Colonic mucosa (tissue), 4 donors: ENCODE measurements around the gene ADCY9. TPM values are rescaled to one million over a fixed set of nuclear protein-coding genes. Genes with fewer than 3 reads are reported as not detected.
"Not testable (repeated sequence)": the region's sequence is repeated elsewhere in the genome, so short reads cannot be mapped to it uniquely, and the experiment has no call there.

Experiments used
- DNase-seq: peaks from one replicate; pipeline ENCODE4 v3.0.0-alpha.2; 2020
- H3K27ac ChIP-seq: fragments of 200-600 bp; one replicate; pipeline ENCODE4 v1.8.0; 2021
- H3K27me3 ChIP-seq: fragments of 200-600 bp; one replicate; pipeline ENCODE4 v1.8.0; 2021
- H3K36me3 ChIP-seq: fragments of 200-600 bp; one replicate; pipeline ENCODE4 v1.8.0; 2021
- H3K4me1 ChIP-seq: fragments of 200-600 bp; one replicate; pipeline ENCODE4 v1.8.0; 2021; ENCODE audit warnings: mild to moderate bottlenecking
- H3K4me3 ChIP-seq: fragments of 200-600 bp; one replicate; pipeline ENCODE4 v1.8.0; 2021
- H3K9ac ChIP-seq, 2 donors: one replicate each; pipeline ENCODE4 v1.7.0; 2013; ENCODE audit warnings: control low read depth in 2 of 2, low read depth in 2 of 2, low read length in 2 of 2
- H3K9me3 ChIP-seq: fragments of 200-600 bp; one replicate; pipeline ENCODE4 v1.8.0; 2021
- CTCF ChIP-seq: fragments of 200-600 bp; IDR thresholded peaks from one replicate; pipeline ENCODE4 v1.8.0; 2022; ENCODE audit warnings: antibody characterized with exemption, mild to moderate bottlenecking
- intact Hi-C: fragments of 100-400 bp; cut with DNase I; formaldehyde crosslinking; loops from one replicate; pipeline ENCODE4 v1.14.1; 2022
- total RNA-seq, 2 donors: library from RNA; stranded (reverse); fragmentation: NEBNext Ultra II Directional in 1 of 2; extraction: Animal tissue kit (Norgen Biotek cat#: 25700) in 1 of 2; gene quantifications; one replicate each; pipeline ENCODE4 v1.2.1, GENCODE V29; 2021
- donor health status: healthy.
- donor health status: DM: no; HTN: no; CAD: no.
- donor health status: DM: no; HTN: no; CAD: no.

Gene ADCY9
- total RNA-seq, 2 donors from 2014 or later: 23.8 to 25.6 TPM

- Histone ChIP-seq H3K27ac (peak overlapping the region; percentile 44), H3K27me3 (no peaks in the 10 kb centered on the region), H3K9me3 (no peaks in the 10 kb centered on the region), H3K4me1 (no peaks in the 10 kb centered on the region), H3K9ac (peak overlapping the region in 1 of 2 donors; percentile 4), H3K4me3 (no peak overlapping the region), H3K36me3 (no peaks in the 10 kb centered on the region)
- TF ChIP-seq CTCF: no peak
- no peak for DNase-seq
- intact Hi-C loops: no loop called here
Measured at GRCh38 chr16:3949946-3950342, 166.3 kb downstream of the ADCY9 start.

GRCh38 chr16:3949287-3949686, 167.0 kb downstream of the ADCY9 start:
- no peaks in the 10 kb centered on the region for H3K36me3 ChIP-seq
- no peak overlapping the region for H3K27ac ChIP-seq
- no peak overlapping the region for H3K9ac ChIP-seq
- DNase-seq: no peak
- intact Hi-C loops: no loop called here
- no peaks in the 10 kb centered on the region for H3K4me1 ChIP-seq
- TF ChIP-seq CTCF: no peak
- no peaks in the 10 kb centered on the region for H3K9me3 ChIP-seq
- H3K4me3 ChIP-seq: no peak overlapping the region
- H3K27me3 ChIP-seq: no peaks in the 10 kb centered on the region

- DNase-seq: no peak
- Histone ChIP-seq H3K27ac (no peak overlapping the region), H3K27me3 (no peaks in the 10 kb centered on the region), H3K9ac (no peak overlapping the region), H3K4me3 (no peak overlapping the region), H3K4me1 (no peaks in the 10 kb centered on the region), H3K9me3 (no peaks in the 10 kb centered on the region), H3K36me3 (no peaks in the 10 kb centered on the region)
- intact Hi-C loops: no loop called here
- no peak for TF ChIP-seq CTCF
Measured at GRCh38 chr16:3948378-3948995, 167.8 kb downstream of the ADCY9 start.

- Histone ChIP-seq H3K4me1 (no peaks in the 10 kb centered on the region), H3K36me3 (no peaks in the 10 kb centered on the region), H3K4me3 (no peak overlapping the region), H3K9ac (no peak overlapping the region), H3K9me3 (no peaks in the 10 kb centered on the region), H3K27me3 (no peaks in the 10 kb centered on the region), H3K27ac (no peak overlapping the region)
- no peak for DNase-seq
- intact Hi-C loops: no loop called here
- no peak for TF ChIP-seq CTCF
Measured at GRCh38 chr16:3946604-3947180, 169.6 kb downstream of the ADCY9 start.

- no peaks in the 10 kb centered on the region for H3K4me1 ChIP-seq
- intact Hi-C loops: no loop called here
- no peak overlapping the region for H3K4me3 ChIP-seq
- no peaks in the 10 kb centered on the region for H3K9me3 ChIP-seq
- H3K27me3 ChIP-seq: no peaks in the 10 kb centered on the region
- H3K36me3 ChIP-seq: no peaks in the 10 kb centered on the region
- DNase-seq: no peak
- no peak for TF ChIP-seq CTCF
- no peak overlapping the region for H3K27ac ChIP-seq
- H3K9ac ChIP-seq: no peak overlapping the region
Measured at GRCh38 chr16:3945751-3946603, 170.3 kb downstream of the ADCY9 start.

GRCh38 chr16:3944457-3944856, 171.8 kb downstream of the ADCY9 start:
- H3K4me1 ChIP-seq, H3K4me3 ChIP-seq, H3K9ac ChIP-seq, intact Hi-C loops, H3K27me3 ChIP-seq, DNase-seq, H3K9me3 ChIP-seq, H3K27ac ChIP-seq, H3K36me3 ChIP-seq: not testable (repeated sequence)

- H3K36me3 ChIP-seq, DNase-seq, H3K4me3 ChIP-seq, H3K9me3 ChIP-seq, intact Hi-C loops, H3K9ac ChIP-seq, H3K27ac ChIP-seq, H3K4me1 ChIP-seq, H3K27me3 ChIP-seq: not testable (repeated sequence)
Measured at GRCh38 chr16:3942146-3942545, 174.1 kb downstream of the ADCY9 start.
